Hematopoietic multipotent progenitor cell treated with erythropoietin and hydrocortisone succinate and interleukin-3 and kit ligand, for 15 days (in vitro differentiated cells): ENCODE results near the gene OR51T1.
"Not testable (repeated sequence)": the region's sequence is repeated elsewhere in the genome, so short reads cannot be mapped to it uniquely, and the experiment has no call there.

Experiments used
- DNase-seq: peaks from one replicate; pipeline ENCODE4 v3.0.0-alpha.2; 2015; ENCODE audit warnings: low spot score

OR51T1 gene, protein sequence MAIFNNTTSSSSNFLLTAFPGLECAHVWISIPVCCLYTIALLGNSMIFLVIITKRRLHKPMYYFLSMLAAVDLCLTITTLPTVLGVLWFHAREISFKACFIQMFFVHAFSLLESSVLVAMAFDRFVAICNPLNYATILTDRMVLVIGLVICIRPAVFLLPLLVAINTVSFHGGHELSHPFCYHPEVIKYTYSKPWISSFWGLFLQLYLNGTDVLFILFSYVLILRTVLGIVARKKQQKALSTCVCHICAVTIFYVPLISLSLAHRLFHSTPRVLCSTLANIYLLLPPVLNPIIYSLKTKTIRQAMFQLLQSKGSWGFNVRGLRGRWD

DNA sequence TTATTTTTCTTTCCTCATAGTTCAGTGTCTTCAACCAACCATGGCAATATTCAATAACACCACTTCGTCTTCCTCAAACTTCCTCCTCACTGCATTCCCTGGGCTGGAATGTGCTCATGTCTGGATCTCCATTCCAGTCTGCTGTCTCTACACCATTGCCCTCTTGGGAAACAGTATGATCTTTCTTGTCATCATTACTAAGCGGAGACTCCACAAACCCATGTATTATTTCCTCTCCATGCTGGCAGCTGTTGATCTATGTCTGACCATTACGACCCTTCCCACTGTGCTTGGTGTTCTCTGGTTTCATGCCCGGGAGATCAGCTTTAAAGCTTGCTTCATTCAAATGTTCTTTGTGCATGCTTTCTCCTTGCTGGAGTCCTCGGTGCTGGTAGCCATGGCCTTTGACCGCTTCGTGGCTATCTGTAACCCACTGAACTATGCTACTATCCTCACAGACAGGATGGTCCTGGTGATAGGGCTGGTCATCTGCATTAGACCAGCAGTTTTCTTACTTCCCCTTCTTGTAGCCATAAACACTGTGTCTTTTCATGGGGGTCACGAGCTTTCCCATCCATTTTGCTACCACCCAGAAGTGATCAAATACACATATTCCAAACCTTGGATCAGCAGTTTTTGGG lies at the start of gene OR51T1:
Gene OR51T1 (plus strand): TSS at position 41 of the 641 bp plus-strand sequence. CDS start 0 bp downstream, at position 41.
- DNase-seq = no peak

DNA sequence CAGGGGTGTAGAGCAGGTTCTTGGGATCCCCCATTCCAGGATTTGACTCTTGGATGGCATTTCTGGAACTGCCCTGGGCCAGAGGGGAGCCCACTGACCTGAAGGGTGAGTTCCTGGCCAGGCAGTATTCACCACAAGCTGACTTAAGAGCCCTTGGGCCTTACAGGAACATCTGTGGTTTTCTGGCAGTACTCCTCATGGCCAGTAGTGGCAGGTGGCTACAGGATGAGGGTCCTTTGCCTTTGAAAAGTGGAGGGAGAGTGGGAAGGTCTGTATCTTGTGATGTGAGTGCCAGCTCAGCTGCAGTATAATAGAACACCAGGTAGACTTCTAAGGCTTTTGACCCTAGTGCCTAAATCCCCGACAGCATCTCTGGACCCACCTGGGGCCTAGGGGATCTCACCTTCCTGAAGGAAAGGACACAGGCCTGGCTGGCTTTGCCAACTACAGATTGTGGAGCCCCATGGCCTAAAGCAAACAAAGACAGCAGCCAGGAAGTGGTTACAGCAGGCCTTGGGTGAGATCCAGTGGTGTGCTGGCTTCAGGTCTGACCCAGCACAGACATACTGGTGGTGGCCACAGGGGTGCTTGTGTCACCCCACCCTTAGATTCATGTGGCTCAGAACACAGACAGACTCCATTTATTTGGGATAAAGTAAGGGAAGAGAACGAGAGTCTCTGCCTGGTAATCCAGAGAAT lies 41.7 kb upstream of the OR51T1 start:
- no peak for DNase-seq

DNA sequence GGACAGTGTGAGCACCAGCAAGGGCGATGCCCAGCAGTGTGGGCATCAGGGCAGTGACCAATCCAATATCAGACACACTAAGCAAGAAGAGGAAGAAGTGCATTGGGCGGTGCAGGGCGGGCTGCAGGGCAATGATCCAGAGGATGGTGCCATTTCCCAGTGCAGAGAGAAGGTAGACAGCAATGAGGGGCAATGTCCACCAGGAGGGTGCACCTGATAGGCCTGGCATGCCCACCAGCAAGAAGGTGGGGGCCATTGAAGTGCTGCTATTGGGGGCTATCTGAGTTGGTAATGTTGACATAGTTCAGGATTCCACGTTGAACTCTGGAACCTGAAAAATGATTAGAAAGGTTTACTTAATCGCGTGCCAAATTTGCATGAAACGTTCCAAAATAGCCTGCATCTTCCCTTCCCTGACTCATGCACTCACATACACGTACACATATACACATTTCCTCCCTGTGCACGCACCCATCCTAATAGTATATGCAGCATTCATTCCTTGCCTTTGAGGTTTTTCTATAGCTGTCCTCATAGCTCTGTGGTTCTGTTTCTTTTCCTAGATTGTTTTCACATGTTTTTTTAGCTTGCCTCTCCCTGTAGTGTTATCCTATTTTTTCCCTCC lies 32.7 kb upstream of the OR51T1 start, which contains the start of gene OR51S1:
Gene OR51S1 (minus strand): TSS at position 301 of the 625 bp plus-strand sequence. CDS start 0 bp downstream, at position 301.
- DNase-seq = no peak

DNA sequence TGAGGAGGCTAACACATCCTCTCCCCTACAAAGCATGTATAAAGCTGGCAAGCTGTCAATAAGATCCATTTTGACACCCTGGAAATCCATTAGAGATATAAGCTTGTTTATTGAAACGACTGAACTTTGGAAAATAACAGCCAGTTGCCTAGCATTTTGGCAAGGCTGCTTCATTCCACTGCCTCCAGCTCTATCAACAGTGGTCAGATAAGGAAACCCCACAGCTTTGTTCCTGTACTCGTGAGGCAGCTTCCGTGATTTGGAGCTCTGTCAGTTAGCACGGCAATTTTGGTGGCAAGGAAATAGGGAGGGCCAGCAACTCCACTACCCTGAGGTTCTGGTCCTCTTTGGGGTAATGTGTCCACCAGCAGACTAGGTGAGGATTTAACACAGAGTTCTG lies 30.7 kb upstream of the OR51T1 start:
- no peak for DNase-seq

DNA sequence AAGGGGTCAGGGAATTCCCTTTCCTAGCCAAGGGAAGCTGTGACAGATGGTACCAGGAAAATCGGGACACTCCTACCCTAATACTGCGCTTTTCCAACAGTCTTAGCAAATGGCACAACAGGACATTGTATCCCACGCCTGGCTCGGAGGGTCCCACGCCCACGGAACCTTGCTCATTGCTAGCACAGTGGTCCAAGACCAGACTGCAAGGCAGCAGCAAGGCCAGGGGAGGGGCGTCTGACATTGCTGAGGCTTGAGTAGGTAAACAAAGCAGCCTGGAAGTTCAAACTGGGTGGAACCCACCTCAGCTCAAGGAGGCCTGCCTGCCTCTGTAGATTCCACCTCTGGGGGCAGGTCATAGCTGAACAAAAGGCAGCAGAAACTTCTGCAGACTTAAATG lies 27.4 kb upstream of the OR51T1 start:
- not testable (repeated sequence) for DNase-seq

DNA sequence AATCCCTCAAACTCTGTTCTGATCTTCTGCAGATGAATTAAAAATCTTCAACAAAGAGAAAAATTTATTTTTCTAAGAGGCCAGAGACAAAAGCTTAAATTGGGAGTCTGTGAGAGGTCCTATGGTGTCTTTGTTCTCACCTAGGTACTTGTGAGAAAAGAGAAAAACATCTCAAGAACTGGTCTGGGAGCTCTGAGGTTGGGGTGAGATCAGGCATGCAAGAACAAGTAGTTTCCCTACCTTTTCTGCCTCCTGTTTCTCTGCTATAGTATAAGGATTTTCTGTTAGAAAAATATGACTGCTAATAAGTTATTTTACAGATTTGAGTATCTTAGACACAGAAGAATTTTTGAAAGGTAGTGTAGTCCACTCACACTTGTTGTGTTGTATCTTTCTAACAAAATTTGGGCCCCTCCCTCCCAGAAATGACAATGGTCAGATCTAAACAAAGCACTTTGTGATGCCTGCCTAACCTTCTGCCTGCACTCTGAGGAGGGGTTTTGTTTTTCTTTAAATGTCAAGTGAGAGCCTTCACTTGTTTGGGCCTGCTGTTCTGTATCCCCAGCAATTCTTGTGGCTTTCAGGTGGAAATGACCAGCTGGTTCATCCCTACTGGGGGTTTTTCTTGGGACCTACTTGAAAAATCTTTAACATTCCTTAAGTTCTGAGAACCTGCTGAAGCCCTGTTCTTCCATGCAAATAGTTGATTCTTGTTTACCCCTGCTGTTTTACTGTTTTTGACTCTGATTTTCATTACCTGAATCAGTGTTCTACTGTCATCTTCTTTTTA lies 19.1 kb upstream of the OR51T1 start:
- no peak for DNase-seq

DNA sequence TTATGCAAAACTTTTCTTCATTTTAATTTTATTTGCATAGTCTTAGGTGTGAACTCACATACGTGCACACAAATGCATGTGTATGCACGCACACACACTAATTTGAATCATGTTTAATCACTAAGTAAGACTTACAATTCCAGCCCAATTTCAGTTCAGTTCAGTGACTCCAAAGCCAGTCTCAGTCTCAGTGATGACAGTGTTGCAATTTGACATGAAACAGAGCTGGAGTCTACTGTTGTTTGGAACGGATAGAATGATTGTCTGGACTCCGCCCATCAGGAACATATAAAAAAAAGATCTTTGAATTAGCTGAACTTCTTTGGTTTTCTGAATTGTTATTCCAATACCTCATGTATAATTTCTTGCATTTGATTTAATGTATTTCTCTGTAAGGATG lies 17.8 kb upstream of the OR51T1 start:
- no peak for DNase-seq

DNA sequence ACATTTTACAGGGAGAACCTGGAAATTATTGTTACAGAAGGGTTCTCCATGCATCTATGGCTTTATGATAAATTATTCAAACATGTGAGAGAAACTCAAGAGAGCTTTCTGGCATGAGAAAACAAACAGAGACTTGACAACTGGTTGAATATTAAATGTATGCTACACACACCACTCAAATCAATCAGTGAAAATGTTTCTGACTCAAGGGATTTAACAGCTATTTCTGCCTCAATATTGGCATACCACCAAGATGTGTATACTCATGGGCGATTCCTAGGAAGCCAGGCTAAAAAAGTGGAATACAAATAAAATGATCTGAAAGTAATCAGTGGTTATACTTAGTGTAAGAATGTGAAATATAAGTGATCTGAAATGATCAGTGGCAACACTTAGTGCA lies 15.8 kb upstream of the OR51T1 start:
- no peak for DNase-seq

DNA sequence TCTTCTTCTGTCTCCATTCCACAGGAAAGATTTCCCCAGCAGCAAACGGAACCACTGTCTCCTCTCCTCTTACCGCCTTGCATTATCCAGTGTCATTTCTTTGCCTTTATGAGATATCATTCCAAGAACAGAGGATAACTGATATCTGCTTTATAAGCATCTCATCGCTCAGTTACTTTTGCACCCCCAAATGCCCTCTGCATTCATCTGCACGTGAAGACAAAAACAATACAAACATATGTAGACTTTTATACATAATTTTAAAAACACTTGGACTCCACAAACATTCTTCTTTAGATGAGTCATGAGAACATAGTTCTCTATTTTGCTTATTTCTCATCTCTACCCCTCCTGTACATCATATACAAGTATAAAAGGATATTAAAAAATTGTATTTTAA lies 512 bp upstream of the OR51T1 start:
- no peak for DNase-seq

DNA sequence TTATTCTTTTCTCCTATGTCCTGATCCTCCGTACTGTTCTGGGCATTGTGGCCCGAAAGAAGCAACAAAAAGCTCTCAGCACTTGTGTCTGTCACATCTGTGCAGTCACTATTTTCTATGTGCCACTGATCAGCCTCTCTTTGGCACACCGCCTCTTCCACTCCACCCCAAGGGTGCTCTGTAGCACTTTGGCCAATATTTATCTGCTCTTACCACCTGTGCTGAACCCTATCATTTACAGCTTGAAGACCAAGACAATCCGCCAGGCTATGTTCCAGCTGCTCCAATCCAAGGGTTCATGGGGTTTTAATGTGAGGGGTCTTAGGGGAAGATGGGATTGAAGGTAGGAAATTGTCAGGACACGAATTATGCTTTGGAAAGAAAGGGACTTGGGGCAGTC lies 843 bp downstream of the OR51T1 start:
- no peak for DNase-seq

DNA sequence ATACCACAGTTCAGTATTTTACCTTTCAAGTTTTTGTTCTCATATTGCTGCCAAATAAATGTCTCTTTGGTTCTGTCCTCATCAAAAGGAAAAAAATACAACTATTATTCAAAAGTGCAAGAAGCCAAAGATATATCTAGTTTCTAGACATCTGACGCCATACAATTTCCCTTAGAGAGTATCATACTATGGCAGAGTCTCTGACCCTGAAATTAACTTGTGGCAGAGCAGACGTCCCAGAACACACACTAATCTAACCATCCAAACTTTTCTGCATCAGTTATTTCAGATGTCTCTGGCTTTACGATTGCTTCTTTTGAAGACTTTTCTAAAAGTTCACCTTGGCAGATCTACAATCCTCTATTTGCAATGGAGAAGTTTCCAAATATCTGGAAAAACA lies 2.7 kb downstream of the OR51T1 start:
- DNase-seq = no peak

DNA sequence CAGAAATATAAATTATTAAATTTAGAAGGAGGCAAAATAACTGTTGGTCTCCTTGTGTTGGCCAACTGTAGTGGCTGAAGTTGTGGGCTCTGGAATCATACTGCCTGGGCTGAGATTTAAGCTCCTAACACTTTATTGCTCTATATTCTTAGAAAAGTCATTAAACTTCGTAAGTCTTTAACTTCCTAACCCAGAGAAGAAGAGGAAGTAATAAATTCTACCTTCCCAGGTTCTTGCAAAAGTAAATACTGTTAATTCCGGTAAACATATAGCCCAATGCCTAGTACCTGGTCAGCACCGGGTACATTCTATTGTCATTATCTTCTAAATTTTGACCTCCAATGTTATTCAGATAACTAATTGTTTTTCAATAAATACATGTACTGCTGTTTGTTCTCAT lies 4.5 kb downstream of the OR51T1 start:
- DNase-seq = no peak

DNA sequence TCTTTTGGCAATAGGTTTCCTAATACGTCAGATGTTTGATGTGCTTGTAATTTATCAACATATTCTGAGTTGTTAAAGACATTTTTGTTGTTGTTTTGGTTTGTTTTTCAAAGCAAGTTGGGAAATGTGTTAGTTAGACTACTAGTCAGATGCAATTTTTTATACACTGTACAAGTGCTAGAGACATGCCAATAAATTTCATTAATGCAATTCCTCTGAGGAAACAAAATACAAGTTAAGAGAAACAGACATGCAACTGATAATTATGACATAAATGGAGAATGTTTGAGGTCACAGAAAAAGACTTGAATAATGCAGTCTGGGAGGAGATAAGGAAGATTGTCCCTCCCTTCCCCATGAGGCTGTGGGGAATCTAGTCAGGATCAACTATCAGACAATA lies 5.9 kb downstream of the OR51T1 start:
- DNase-seq = no peak

DNA sequence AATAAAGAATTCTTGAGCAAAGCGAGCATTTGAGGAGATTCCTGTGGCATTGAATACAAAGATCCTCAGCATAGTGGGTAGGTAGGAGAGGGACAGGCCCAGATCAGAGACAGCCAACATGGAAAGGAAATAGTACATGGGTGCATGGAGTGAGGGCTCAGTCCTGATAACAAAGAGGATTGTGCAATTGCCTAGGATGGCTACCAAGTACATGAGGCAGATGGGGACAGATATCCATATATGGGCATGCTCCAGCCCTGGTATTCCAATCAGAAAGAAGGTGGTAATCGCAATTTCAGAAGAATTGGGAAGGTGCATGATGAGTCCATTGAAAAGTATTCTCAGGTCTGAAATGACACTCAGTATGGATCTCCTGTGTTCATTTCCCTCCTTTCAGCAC lies 8.6 kb downstream of the OR51T1 start:
- DNase-seq = no peak

DNA sequence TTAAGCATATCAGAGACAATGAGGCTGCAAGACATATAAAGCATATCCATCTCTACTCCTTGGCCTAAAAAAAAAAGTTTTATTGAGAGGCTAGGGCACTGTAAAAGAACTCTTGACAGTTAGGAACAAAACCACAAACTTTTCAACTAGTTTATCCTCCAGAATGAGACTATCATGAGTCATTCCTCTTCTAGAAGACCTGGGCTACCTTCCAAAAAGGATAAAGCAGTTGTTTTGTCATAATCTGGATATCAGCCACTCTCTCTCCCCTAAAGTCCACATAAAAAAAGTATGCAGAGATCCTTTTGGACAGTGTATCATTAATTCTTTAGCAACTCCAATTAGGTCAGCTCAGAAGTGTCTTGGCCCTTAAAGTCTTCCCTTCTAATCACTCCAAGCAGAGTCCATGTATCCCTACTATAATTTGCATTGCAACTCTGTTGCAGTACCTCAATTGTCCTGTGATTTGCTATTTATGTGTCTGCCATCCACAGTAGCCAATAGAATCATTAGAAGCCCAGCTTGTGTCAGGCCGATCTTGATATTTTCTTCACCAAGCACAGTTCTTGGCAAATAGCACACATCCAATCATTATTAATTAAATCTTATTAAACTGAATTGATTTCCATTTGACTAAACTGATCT lies 10.4 kb downstream of the OR51T1 start:
- no peak for DNase-seq

DNA sequence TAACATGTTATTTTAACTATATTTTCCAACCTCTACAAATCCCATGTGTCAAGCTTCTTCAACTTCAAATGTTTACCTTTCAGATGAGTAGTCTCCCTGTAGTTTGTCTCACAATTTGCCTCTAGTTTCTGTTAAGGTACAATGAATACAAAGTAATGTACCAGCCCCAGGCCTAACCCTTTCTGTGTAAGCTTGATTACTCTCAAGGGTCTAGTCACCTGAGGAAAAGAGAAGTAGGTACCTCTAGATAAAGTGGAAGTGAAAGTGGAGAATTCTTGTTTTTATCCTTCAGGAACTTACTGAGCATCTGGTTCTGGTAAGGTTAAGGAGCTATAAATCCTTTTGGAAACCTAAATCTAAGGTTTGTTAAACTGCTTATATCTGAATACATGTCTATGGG lies 21.8 kb downstream of the OR51T1 start, which contains the start of gene OR51A7:
Gene OR51A7 (plus strand): TSS at position 300 of the 400 bp plus-strand sequence. CDS start 3,587 bp downstream, outside the sequence.
- DNase-seq = no peak

DNA sequence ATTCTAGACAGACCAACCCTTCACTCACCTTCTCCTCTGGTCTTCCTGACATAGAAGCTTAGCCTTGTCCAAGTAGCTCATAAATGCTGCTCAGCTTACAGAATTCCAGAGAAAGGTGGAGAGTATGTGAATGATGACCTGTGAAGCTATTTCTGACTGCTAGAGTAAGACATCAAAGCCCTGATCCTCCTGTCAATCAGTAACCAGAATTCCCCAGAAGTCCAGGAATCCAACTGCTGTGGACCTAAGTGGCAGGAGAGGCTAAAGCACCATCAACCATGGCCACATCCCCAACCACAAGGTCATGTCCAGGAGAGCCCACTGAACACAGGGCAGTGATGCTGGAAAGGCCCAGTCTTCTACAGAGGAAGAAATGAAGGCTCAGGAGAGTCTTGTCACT lies 34.9 kb downstream of the OR51T1 start:
- DNase-seq = no peak

DNA sequence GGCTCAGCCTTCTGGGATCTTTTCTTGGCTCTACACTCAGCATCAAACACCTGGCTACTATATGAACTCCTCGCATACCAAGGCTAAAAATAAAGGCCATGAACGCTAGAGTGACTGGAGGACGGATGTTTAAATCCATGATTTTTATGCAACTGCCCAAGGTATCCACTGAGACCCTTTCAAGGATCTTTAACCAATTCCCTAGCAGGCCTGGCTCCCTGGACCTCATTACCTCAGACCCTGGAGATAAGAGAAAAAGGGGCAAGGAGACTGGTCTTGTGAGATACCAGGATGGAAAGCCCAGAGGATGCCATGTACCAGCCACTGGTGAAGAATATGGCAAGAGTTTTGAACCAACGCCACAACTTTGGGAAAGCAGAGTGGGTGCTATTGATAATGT lies 37.5 kb downstream of the OR51T1 start, which contains the start of gene OR51G2:
Gene OR51G2 (minus strand): TSS at position 101 of the 400 bp plus-strand sequence. CDS start 3,687 bp downstream, outside the sequence.
- no peak for DNase-seq

DNA sequence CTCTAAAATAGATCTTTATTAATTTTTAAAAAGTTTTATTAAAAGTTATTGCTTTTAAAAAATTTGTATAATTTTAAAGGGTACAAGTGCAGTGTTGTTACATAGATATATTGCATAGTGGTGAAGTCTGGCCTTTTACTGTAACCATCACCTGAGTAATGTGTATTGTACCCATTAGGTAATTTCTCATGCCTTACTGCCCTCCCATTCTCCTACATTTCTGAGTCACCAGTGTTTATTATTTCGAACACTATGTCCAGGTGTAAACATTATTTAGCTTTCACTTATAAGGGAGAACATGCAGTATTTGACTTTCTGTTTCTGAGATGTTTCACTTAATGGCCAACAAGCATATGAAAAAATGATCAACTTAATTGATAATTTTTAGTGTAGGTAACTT lies 40.1 kb downstream of the OR51T1 start:
- DNase-seq = no peak

DNA sequence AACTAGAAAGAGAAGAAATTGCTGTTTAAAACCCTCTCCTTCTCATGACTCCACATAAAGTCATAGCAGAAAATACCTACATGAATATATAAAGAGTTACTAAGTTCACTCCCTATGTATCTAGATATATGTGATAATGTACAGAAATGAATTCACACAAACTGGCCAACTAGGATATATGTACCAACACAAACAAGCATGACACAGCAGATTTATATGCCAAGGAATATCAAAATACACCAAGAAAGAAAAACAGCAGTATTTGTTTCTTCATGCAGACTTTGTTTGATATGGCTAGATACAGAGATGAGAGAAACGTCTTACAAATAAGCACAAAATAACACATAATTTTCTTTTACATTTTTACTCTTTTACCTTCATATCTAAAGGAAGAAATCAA lies 40.6 kb downstream of the OR51T1 start:
- DNase-seq = no peak

DNA sequence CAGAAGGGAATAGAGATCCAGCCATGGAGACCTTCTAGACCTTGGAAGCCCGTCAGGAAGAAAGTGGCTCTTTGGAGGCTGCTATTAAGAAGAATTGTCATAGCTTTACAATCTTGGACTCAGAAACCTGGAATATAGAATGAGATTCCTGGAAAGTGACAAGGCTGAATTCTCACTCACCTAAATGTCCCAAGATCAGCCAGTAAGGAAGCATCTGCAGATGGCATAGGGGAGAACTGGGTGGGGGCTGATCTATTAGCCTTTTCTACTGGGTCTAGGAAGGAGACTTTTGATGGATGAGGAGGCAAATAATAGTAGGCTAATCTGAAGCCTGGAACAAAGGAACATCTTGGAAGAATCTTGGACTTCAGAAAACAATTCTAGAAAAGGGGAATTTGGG lies 42.5 kb downstream of the OR51T1 start, which contains the start of gene OR51G1:
Gene OR51G1 (minus strand): TSS at position 101 of the 400 bp plus-strand sequence. CDS start 0 bp downstream, at position 101.
- DNase-seq = no peak
